Stimulated activated CD4-positive, alpha-beta T cell treated with anti-CD3 and anti-CD28 coated beads, Interleukin-15, amount 100 ng/mL, for 1 hour (primary cell): ENCODE measurements around the gene GCH1.
"Not testable (repeated sequence)": the region's sequence is repeated elsewhere in the genome, so short reads cannot be mapped to it uniquely, and the experiment has no call there.

Experiments
- DNase-seq, 2 donors: peaks; one replicate each; pipeline ENCODE4 v3.0.0-alpha.2; 2020; ENCODE audit warnings: low read depth in 1 of 2, low spot score in 1 of 2

Gene GCH1

GRCh38 chr14:54870154-54871090, 32.2 kb downstream of the GCH1 start:
- DNase-seq: not testable (repeated sequence)

DNA sequence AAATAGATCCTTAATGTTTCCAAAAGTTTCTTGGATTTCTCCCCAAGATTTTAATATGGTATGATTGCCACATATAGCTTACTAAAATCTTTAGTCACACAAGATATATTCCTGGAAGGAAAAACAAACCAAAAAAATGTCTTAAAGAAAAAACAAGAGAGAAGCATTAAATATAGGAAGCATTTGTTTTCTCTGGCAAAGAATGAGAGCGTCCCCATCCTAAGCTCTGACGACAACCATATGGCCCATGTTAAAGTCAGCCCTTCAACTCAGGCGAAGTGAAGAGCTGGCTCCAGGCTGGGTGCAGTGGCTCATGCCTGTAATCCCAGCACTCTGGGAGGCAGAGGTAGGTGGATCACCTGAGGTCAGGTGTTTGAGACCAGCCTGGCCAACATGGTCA, 35.6 kb downstream of the GCH1 start:
- DNase-seq: no peak

- DNase-seq: no peak
Measured at GRCh38 chr14:54866588-54866987, 36.0 kb downstream of the GCH1 start.

- no peak for DNase-seq
Measured at GRCh38 chr14:54864526-54864925, 38.1 kb downstream of the GCH1 start.

DNA sequence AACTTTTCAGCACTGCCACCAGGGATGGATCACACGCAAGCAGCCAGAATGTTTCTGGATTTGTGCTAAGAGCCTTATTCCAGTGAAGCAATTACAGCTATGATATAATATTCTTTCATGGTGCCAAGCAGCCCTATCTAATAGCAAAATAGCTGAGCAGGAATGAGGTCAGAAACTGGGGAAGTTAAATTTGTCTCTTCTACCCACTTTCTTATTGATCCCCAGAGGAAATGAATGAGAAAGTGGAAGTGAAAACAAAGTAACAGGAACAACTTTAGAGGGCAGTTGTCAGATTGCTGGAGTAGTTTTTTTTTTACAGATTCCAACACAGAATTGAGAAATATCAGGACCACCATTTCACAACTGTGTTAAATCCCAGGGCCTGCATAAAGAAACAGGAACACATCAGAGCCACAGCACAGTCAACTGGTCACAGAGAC, 44.8 kb downstream of the GCH1 start:
- no peak for DNase-seq

DNA sequence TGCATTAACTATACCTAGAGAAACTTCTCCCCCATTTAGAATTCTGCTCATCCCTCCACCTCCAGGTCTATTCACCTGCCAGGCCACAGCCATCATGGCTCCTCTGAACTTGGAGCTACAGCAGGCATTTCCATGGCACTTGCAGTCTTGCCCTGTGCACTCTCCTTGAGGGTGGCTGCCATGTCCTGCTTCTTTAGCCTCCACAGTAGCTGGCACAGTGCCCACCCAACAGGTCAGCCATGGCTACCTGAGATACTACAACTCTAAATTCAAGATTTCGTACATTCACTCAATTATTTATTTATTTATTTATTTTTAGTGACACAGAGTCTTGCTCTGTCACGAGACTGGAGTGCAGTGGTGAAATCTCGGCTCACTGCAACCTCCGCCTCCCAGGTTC, 46.5 kb downstream of the GCH1 start:
- DNase-seq: no peak

GRCh38 chr14:54854181-54854580, 48.4 kb downstream of the GCH1 start:
- DNase-seq: no peak

DNA sequence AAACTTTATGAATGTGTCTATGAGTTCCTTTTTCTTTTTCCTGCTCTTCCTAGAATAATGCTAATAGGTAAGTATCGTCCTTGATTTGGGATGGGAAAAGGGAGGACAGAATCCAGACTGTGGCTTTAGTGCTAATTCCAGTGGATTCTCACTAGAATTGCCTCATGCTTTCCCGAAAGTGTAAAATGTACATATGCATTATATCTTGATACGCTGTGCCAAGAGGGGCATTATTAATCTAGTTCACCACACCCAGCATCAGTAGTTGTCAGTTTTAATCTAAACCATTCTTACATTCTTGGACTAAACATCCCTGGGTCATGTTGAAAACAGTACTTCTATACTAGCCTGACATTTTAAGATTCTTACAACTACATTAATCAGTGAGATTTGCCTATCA, 49.3 kb downstream of the GCH1 start:
- no peak for DNase-seq

GRCh38 chr14:54852215-54852614, 50.4 kb downstream of the GCH1 start:
- no peak for DNase-seq

- DNase-seq: no peak
Measured at GRCh38 chr14:54848910-54849309, 53.7 kb downstream of the GCH1 start.

GRCh38 chr14:54845641-54846040, 57.0 kb downstream of the GCH1 start:
- DNase-seq: no peak

- no peak for DNase-seq
Measured at GRCh38 chr14:54844479-54844878, 58.1 kb downstream of the GCH1 start.

DNA sequence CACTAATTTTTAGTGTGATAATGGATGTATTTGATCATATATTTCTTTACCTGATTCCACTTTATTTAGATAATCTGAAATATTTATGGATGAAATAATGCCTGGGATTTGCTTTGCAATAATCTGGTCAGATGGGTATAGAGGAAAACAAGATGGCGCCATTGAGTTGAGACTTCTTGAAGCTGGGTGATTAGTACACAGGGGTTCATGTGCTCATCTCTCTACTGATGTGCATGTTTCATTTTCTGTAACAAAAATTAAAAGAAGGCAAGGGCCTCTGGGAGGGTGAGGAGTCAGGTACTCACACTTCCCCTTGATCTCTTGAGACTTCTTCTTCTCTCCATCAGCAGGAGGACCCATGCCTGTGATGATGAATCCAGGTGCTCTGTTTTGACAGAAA, 61.8 kb downstream of the GCH1 start:
- no peak for DNase-seq

DNA sequence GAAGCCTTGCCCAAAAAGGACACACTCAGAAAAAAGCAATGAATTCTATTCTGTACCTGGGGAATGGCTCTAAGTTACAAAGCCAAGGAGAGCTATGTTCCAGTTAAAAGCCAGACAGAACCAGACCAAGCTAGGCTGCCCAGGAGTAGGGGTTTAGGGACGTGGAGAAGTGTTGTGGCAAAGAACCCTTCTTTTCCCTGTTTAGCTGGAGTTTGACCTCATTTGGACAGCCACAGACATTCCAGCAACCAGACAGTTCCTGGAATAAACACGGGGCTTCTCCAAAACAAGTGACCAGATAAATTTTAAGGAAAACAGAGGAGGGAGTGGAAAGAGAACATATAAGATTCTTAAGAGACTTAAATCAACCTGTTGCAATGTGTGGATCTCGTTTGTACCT, 62.3 kb downstream of the GCH1 start:
- no peak for DNase-seq

DNA sequence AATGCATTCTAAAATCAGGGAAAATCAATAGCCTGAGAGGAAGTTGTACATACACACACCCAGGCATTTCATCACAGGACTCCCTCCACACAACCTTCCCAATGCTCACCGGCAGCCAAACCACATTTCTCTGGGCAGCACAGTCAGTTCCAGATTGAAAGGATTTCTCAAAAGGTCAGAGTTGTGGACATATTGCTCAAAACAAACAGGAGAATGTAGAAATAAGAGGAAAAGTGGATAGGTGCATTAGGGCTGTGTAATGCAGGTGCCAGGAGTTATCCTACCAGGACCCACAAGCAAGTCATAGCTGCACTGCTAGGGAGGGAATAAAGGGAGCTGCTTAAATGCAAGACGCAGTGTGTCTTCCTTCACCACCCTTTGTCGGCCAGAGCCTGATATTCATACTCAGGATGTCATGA, 62.9 kb downstream of the GCH1 start:
- no peak for DNase-seq

GRCh38 chr14:54838931-54839512, 63.6 kb downstream of the GCH1 start:
- DNase-seq: no peak

DNA sequence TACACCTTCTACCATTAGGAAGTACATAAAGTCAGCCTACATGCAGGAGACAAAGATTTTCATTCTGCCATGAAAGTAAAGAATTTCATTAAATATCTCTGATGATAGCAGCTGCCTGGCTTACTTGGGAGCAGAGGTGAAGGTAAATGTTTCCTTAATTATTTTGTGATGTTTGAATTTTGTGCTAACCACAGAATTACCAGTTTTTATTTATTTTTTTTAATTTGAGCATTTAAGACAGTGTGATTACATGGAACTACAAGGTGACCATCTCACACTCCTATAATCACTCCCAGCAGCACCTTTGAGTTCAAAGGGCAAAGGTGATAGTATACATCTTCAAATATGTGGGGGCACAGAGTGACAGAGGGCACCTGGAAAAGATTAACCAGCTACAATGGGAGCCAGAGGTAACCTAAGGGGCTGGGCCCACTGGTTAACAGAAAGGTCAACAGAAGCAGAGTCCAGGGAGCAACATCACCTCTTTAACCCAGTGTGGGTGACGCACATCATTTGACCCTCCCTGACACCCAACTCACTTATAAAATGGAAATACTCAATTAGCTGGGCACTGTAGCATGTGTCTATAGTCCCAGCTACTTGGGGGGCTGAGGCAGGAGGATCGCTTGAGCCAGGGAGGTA, 65.0 kb downstream of the GCH1 start:
- no peak for DNase-seq

GRCh38 chr14:54836231-54836630, 66.4 kb downstream of the GCH1 start:
- DNase-seq: no peak

DNA sequence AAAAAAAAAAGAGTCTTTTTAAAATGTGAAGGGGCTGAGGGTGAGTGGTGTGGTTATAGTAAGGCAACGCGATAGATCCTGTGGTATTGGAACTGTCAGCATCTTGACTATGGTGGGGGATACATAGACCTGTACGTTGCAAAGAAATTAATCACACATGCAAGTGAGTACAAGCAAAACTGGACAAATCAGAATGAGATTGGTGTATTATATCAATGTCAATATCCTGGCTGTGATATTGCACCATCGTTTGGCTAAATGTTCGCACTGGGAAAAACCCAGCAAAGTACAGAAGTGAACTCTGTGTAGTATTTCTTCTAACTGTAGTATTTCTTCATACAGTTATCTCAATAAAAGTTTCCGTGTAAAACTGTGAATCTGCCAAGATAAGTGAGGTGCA, 67.9 kb downstream of the GCH1 start:
- DNase-seq: no peak

DNA sequence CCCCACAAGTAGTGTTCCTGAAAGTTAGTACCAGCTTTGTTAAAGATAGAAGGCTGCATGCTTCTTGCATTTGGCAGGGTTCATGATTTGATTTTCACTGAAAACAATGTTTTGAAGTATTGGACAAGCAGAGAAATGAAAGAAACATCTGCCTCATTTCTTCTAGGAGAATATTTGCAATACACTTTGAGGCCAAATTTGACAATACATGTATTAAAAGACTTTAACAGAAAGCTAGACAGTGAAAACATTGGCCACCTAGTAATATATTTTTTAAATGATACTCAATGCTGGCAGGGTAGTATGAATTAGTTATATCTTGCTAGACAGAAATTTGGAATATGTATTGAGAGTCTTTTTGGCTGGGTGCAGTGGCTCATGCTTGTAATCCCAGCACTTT, 68.5 kb downstream of the GCH1 start:
- no peak for DNase-seq

GRCh38 chr14:54830650-54831049, 72.0 kb downstream of the GCH1 start:
- DNase-seq: no peak
